GM18858 (cell line): ENCODE data around the gene COPS7B.
"Not testable (repeated sequence)": the region's sequence is repeated elsewhere in the genome, so short reads cannot be mapped to it uniquely, and the experiment has no call there.

Experiments
- ATAC-seq: cut with Tn5 transposase; IDR thresholded peaks from one replicate; pipeline ENCODE4 v1.9.1; 2021; ENCODE audit not compliant: unreplicated experiment

COPS7B gene

GRCh38 chr2:231786177-231786916, at the start of gene COPS7B:
TSS of gene COPS7B (plus strand) at chr2:231786445. CDS start at chr2:231788571, 2,126 bp downstream.
- ATAC-seq, result peak; percentile 39

GRCh38 chr2:231737761-231738160, 48.5 kb upstream of the COPS7B start:
- ATAC-seq, result no peak

- ATAC-seq, result no peak
Observed at GRCh38 chr2:231743376-231744116, 42.7 kb upstream of the COPS7B start.

GRCh38 chr2:231745303-231746038, 40.8 kb upstream of the COPS7B start:
- no peak for ATAC-seq

GRCh38 chr2:231748153-231748896, 37.9 kb upstream of the COPS7B start:
- ATAC-seq, result not testable (repeated sequence)

GRCh38 chr2:231749016-231749415, 37.2 kb upstream of the COPS7B start:
- ATAC-seq, result not testable (repeated sequence)

GRCh38 chr2:231751042-231751815, 35.0 kb upstream of the COPS7B start:
- ATAC-seq, result no peak

GRCh38 chr2:231752061-231752460, 34.2 kb upstream of the COPS7B start:
- no peak for ATAC-seq

- ATAC-seq, result no peak
Observed at GRCh38 chr2:231761735-231762134, 24.5 kb upstream of the COPS7B start.

- ATAC-seq, result no peak
Observed at GRCh38 chr2:231764124-231764523, 22.1 kb upstream of the COPS7B start.

- no peak for ATAC-seq
Observed at GRCh38 chr2:231764760-231765159, 21.5 kb upstream of the COPS7B start.

GRCh38 chr2:231765496-231765929, 20.7 kb upstream of the COPS7B start:
- ATAC-seq, result peak; percentile 35

- no peak for ATAC-seq
Observed at GRCh38 chr2:231769170-231770136, 16.8 kb upstream of the COPS7B start.

GRCh38 chr2:231780123-231780908, 5.9 kb upstream of the COPS7B start:
- ATAC-seq, result no peak

GRCh38 chr2:231780909-231781797, 5.1 kb upstream of the COPS7B start, which contains the start of gene PDE6D:
TSS of gene PDE6D (minus strand) at chr2:231781282. CDS start at chr2:231781114, 168 bp downstream.
- peak; percentile 79 for ATAC-seq

GRCh38 chr2:231781798-231782726, 4.2 kb upstream of the COPS7B start:
- ATAC-seq, result no peak
